ENCODE data around the gene RCCD1.

RCCD1 gene

DNA sequence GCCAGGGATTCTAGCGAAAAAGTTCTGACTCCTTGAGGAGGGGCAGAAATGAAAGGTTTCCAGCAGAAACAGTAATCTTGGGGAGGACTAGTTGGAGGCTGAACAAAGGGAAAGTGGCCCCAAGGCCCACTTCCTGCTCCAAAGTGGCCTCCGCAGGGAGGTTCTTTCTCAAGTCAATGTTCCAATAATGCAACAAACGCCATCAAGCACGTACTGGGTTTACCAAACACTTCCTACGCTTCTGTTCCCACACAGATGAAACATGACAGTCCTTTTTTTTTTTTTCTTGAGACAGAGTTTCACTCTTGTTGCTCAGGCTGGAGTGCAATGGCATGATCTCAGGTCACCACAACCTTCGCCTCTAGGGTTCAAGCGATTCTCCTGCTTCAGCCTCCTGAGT, 9.6 kb upstream of the RCCD1 start:
- no peak for DNase-seq (ENCODE audit: low read depth)

DNA sequence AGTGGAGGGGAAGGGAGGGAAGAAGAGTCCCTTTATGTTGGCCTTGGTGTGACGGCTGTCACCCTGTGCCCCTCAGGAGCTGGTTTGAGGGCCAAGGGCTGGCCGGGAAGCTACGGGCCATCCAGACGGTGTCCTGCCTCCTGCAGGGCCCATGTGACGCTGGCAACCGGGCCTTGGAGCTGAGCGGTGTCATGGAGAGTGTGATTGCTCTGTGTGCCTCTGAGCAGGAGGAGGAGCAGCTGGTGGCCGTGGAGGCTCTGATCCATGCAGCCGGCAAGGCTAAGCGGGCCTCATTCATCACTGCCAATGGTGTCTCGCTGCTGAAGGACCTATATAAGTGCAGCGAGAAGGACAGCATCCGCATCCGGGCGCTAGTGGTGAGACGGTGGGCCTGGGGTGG, 8.1 kb upstream of the RCCD1 start:
- DNase-seq (ENCODE audit: low read depth): no peak

DNA sequence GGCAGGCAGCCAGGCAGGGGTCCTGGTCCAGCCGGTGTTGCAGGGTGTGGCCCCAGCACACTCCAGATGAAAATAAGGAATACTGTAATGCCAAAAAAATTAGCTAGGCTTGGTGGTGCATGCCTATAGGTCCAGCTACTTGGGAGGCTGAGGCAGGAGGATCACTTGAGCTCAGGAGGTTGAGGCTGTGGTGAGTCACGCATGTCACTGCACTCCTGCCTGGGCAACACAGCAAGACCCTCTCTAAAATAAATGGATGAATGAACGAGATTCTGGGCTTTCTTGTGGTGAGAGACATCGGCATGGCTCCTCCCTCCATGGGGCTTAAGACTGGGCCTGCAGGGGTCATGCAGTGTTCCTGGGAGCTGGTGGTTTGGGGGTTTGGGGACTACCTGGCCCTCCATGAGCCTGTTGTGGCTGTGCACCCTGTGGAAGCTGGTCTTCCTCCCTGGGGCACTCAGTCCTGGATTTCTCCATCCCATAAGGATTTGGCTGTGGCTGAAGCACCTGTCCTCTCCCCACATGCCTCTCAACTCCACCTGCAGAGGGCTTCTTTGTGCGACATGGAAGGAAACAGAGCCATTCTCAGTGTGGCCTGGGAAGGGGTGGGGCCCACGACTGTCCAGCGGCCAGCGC, 7.6 kb upstream of the RCCD1 start:
- DNase-seq (ENCODE audit: low read depth): no peak

DNA sequence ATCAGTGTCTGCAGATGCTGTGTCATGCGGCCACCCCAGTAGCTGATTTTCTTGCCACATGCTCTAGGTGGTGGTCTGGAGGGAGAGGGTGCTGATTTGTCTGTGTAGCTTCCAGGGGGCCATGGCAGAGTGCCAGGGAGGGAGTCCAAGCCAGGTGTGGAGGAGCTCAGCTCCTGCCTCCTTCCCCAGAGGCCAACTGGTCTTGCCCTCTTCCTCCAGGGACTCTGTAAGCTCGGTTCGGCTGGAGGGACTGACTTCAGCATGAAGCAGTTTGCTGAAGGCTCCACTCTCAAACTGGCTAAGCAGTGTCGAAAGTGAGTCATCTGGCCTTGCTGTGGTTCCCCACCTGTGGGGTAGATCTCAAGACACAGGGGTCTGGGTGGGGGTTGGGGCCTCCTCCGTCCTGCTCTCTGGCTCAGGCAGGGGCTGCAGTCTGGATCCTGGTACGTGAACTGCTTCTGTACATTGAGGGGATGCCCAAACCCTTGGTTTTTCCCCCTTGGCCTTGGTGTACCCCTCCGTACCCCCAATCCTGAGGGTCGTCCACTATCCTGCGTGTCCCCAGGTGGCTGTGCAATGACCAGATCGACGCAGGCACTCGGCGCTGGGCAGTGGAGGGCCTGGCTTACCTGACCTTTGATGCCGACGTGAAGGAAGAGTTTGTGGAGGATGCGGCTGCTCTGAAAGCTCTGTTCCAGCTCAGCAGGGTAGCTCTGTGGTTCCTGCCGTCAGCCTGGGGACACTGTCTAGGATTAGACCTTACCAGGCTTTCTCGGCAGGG, 6.9 kb upstream of the RCCD1 start:
- DNase-seq (ENCODE audit: low read depth): no peak

DNA sequence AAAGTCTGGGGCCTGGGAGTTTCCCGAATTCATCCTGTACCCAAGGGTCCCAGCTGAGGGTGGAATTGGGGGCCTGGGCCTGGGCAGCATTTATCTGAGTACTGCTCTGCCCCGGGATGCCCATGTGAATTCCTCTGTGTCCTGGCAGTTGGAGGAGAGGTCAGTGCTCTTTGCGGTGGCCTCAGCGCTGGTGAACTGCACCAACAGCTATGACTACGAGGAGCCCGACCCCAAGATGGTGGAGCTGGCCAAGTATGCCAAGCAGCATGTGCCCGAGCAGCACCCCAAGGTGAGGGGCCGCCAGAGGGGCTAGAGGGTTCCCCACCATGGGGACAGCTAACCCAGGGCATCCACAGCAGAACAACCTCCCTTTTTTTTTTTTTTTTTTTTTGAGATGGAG, 6.2 kb upstream of the RCCD1 start:
- no peak for DNase-seq (ENCODE audit: low read depth)

DNA sequence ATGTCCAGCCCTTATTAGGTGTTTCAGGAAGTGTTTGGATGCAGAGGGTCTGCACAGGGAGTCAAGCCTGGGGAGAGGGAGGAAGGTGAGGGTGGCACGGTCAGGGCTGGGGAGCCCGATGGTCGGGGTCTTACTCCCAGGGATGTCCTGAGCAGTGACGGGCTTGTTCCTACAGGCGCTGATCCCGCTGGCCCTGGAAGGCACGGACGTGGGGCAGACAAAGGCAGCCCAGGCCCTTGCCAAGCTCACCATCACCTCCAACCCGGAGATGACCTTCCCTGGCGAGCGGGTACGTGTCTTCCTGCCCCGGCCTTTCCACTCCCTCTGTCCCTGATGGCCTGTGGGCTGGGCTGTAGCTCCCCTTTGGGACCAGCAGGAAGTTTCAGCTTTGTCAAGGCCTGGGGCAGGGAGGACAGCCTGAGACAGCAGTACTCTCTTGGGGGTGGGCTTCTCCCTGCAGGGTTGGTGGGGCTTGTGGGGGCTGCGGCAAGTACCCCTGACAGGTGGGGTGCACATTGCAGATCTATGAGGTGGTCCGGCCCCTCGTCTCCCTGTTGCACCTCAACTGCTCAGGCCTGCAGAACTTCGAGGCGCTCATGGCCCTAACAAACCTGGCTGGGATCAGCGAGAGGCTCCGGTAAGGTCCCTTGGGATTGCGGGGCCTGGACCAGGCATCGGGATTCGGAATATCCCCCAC, 4.6 kb upstream of the RCCD1 start:
- no peak for DNase-seq (ENCODE audit: low read depth)

DNA sequence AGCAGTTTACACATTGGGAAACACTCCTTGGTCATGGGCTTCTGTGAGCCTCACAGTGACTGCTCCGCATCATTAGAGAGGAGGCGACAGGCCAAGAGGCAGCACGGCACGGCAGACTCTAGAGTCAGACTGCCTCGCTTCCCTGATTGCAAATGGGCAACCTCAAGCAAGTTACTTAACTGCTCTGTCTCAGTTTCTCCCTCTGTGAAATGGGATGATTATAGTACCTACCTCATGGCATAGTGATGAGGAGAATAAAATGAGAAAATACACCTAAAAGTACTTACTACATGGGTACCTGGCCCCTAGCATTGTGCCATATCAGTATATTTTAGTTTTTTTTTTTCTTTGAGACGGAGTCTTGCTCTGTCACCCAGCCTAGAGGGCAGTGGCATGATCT, 4.0 kb upstream of the RCCD1 start:
- DNase-seq (ENCODE audit: low read depth): no peak

DNA sequence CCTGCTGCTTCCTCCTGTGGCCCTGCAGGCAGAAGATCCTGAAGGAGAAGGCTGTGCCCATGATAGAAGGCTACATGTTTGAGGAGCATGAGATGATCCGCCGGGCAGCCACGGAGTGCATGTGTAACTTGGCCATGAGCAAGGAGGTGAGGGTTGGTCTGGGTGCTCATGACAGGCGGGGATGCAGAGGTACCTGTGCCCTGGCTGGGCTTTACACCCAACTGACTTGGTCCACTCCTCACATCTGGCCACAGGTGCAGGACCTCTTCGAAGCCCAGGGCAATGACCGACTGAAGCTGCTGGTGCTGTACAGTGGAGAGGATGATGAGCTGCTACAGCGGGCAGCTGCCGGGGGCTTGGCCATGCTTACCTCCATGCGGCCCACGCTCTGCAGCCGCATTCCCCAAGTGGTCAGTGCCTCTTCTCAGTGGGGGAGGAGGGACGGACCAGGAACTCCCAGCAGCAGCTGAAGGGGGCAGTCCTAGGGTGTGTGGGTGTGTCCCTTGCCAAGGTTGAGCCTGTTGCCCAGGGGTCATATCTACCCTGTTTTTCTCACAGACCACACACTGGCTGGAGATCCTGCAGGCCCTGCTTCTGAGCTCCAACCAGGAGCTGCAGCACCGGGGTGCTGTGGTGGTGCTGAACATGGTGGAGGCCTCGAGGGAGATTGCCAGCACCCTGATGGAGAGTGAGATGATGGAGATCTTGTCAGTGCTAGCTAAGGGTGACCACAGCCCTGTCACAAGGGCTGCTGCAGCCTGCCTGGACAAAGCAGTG, 1.6 kb upstream of the RCCD1 start:
- DNase-seq (ENCODE audit: low read depth): no peak

DNA sequence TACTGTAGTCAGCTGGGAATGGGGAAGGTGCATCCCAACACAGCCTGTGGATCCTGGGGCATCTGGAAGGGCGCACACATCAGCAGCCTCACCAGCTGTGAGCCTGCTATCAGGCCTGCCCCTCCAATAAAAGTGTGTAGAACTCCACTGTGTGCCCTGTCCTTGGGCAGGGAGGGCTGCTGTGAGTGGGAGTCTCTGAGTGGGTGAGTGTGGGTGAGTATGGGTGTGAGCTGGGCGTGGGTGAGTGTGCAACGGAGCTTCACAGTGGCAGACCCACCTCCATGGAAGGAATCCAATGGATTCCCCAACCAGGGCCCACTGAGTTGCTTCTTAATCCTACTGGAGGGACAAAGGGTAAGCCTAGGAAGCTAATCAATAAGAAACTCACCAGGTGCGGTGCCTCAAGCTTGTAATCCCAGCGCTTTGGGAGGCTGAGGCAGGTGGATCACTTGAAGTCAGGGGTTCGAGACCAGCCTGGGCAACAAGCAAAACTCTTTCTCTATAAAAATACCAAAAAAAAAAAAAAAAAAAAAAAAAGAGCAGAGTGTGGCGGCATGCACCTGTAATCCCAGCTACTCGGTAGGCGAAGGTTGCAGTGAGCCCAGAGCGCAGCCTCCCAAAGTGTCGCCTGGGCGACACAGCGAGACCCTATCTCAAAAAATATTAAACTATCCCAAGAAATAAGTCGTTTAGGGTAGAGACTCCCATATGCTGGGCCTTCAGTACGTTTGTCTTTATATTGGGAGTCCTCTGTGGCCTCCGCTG, 555 bp upstream of the RCCD1 start:
- no peak for DNase-seq (ENCODE audit: low read depth)

DNA sequence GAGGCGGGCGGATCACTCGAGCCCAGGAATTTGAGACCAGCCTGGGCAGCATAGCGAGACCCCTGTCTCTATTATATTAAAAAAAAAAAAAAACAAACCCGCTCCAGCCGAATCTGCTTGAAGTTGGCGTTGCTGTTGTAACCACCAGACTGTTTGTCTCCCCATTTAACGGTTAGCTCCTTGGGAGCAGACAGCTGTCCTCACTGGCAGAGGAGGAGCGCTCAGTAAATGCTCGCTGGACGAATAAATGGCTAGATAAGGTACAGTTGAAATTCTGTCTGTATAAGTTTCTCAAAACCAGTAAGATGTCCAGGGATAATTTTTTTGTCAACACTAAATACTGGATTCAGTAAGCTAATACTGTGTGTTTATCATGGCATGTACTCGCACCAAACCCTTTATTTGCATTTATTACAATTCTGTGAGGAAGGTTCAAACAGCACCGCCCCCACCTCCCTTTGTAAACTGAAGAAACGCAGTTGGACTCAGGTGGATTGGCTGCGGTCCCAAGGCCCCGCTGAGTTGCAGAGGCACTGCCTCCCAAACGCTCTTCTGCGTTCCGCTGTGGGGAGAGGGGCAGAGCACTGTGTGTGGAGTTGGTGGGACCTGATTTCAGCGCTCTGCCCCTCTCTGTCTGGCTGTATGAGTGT, 1.1 kb downstream of the RCCD1 start:
- no peak for DNase-seq (ENCODE audit: low read depth)

DNA sequence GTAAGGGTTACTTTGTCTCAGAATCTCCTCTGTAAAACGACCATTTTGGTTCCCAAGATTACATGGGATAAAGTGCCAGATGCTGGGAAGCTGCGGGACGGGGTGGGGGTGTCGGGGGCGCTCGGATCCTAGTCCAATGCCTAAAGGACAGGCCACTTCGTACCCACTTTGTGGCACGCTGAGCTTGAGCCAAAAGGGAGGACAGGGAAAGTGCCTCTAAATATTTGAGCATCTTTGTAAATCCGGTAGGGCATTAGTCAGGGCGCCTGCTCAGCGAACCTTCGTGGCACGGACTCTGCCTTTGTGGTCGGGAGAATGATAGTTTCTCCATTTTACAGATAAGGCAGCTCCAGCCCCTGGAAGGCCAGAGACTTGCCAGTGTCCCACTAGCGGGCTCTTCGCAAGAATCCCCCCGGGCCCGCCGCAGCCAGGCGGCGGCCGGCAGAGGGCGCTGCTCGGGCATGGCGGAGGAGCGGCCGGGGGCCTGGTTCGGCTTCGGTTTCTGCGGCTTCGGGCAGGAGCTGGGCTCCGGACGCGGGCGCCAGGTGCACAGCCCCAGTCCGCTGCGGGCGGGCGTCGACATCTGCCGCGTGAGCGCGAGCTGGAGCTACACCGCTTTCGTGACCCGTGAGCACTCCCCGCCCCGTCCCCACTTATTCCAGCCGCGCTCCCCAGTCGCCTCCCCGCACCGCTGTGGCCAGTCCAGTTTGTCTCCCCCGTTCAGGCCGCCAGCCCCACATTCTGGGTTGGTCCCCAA, 1.8 kb downstream of the RCCD1 start:
- no peak for DNase-seq (ENCODE audit: low read depth)

DNA sequence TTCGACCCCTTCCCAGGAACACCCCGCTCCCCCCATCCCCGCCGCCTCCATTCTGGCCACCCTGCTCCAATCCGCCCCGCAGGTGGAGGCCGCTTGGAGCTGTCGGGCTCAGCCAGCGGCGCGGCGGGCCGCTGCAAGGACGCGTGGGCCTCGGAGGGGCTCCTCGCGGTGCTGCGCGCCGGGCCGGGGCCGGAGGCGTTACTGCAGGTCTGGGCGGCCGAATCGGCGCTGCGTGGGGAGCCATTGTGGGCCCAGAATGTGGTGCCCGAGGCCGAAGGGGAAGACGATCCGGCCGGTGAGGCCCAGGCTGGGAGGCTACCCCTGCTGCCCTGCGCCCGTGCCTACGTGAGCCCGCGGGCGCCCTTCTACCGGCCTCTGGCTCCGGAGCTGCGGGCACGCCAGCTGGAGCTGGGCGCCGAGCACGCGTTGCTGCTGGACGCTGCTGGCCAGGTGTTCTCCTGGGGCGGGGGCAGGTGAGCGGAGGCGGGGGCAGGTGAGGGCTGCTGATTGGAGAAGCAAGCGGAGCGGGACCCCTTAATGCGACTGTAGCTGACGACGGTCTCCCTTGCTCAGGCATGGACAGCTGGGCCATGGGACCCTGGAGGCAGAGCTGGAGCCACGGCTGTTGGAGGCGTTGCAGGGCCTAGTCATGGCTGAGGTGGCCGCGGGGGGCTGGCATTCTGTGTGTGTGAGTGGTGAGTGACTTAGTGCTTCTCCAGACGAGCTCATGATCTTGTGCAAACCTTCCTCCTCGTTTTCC, 2.5 kb downstream of the RCCD1 start:
- DNase-seq (ENCODE audit: low read depth): no peak

DNA sequence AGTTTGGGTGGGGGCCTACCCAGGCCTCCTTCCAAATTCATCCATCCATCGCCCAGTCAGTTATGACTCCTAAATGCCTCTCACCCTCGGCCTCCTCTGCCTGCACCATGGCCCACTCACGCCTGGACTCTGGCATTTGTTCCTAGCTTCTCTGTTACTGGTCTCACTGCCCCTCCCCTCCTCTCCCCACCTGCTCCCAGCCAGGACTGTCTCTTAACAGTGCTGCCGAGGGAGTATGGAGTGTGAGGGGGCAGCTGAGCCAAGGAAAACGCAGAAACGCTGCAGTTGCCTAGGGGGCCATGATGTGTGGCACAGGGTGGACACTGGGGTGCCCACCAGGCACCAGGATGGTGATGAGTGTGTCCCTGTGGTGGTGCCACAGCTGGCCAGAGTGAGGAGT, 3.1 kb downstream of the RCCD1 start:
- DNase-seq (ENCODE audit: low read depth): no peak

DNA sequence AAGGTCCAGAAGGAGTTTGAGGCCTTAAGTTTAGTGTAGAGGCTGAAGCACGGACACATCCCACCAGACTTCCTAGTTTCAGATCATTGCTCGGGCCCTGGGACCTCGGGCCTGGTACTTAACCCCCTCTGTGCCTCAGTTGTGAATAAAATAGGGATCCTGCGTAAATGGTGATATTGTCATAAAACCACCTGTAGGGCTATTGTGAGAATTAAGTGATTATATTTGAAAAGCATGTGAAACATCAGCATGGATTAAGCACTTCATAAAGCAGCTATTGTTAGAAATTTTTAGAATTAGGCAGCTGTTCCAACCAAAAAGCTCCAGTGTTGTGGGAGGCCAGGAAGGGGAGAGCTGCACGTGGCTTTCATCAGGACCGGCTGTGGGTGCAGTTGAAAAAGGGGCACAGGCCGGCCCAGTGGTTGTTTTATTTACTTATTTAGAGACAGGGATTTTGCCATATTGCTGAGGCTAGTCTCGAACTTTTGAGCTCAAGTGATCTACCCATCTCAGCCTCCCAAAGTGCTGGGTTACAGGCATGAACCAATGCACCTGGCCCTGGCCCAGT, 4.4 kb downstream of the RCCD1 start:
- no peak for DNase-seq (ENCODE audit: low read depth)

DNA sequence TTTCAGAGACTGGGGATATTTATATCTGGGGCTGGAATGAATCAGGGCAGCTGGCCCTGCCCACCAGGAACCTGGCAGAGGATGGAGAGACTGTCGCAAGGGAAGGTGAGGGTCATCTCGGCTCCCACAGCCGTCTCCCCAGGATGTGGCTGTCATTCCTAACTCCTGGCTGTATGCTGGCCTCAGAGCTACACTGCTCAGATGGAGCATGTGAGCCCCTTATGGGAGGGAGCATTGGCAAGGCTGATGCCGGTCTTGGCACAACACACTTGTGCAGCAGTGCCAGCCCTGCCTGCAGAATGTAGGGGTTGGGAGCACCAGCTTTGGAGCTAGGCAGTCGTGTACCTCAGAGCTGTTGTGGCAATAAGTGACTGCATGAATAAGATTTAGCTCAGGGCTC, 5.2 kb downstream of the RCCD1 start:
- peak; percentile 44 for DNase-seq (ENCODE audit: low read depth)

DNA sequence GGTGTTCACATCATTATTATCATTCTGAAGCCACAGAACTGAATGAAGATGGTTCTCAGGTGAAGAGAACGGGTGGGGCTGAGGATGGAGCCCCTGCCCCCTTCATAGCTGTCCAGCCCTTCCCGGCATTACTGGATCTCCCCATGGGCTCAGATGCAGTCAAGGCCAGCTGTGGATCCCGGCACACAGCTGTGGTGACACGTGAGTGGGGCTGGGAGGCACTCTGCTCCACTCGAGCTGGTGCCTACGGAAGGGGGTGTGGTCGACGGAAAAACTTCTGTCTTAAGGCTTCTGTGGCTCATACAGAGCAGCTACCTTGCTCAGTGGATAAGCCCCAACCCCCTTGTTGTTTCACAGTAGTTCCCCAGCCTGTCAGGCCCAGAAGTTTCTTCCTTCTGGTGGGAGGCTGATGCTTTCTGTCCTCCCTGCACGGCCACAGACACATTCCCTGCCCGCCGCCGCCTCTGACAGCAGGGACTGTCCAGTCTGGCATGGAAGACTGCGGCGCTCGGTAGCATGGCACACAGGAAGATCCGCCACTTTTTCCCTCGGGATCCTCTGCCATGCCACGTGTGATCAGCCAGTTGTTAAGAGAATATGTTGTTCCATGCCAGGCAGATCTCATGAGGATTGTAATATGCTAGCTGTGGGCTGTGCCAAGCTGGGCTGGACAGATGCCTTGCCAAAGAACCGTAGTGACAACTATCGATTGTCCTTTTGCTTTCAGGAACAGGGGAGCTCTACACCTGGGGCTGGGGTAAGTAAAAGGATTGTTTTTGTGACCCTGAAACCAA, 5.8 kb downstream of the RCCD1 start:
- no peak for DNase-seq (ENCODE audit: low read depth)

DNA sequence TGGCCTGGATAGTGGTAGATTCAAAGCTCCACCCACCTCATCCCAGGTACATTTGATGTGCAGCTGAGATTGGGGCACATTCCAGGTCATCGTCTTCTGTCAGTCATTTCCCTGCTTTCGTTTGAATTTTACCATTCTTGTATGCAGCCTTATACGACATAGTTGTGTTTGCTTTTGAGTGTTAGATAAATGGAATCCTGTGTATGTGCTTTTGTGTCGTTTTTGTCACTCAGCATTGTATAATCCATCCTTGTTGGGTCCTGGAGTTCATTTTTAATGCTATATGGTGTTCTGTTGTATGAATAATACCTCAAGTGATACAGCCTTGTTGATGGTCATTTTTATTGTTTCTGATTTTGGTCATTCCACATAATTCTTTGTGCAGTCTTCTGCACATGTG, 7.3 kb downstream of the RCCD1 start:
- no peak for DNase-seq (ENCODE audit: low read depth)

DNA sequence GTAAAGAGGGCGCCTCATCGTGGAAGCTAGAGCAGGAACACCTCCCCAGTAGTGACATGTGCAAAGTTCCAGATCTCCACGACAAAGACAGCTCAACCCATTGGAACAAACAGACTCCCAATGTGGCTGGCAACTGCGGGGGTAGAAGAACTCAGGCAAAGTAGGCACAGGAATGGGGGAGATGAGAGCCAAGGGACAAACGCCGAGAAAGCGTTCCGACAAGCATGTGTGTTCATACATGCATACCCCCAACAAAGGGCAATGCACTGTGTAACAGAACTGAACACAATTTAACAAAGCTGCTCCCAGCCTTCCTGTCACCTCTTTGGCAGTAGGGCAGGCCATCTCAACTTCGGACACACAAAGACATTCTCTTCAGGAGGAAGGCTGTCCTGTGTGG, 11.6 kb downstream of the RCCD1 start:
- no peak for DNase-seq (ENCODE audit: low read depth)

DNA sequence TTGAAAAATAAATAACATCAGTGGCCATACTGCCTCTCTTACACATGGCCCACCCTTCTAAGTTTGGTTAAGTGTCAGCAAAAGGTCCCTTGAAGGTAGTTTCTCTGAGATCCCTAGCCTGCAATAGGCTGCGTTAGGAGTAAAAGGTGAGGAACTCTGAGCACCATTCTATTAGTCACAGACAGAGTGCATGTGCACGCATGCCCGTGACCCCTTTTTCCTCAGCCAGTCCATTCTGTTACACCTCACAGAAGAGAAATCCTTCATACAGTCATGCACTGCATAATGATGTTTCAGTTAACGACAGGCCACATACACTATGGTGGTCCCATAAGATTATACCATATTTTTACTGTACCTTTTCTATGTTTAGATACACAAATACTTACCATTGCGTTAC, 12.5 kb downstream of the RCCD1 start:
- DNase-seq (ENCODE audit: low read depth): no peak

Data from stromal cell of bone marrow (primary cell).